GM12892 (cell line): ENCODE data around the gene HBE1.

Experiments used
- POLR2A ChIP-seq: IDR thresholded peaks from 2 replicates; pipeline ENCODE4 v1.6.1; 2011; ENCODE audit warnings: low read depth, low read length, control low read depth
- POLR2AphosphoS5 ChIP-seq: IDR thresholded peaks from 2 replicates; pipeline ENCODE4 v1.6.1; 2011; ENCODE audit warnings: low read depth, low read length, control low read depth

DNA sequence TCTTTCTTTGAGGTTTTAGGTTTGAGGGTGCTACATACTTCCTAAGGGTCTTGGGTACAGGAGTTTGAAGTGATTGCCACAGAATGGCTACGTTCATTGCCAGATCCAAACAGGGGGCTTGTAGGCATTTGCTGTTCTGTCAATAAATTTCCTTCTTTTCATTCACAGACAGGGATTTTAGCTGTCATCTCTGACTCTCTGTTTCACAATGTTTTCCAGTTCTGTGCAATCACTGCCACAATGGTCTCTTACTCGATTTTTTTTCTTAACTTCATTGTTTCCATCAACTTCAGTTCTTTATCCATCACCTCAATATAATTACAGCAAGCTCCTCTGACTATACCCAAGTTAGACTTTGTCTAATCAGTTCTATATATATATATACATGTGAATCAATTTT is 29.3 kb downstream of the HBE1 start:
- TF ChIP-seq POLR2A (no peak), POLR2AphosphoS5 (no peak)
